Stimulated activated CD8-positive, alpha-beta memory T cell treated with anti-CD3 and anti-CD28 coated beads, Interleukin-12 subunit alpha, Interleukin-12 subunit beta, amount 100 ng/mL, for 24 hours (primary cell): ENCODE data around the gene DNAH5.
"Not testable (repeated sequence)": the region's sequence is repeated elsewhere in the genome, so short reads cannot be mapped to it uniquely, and the experiment has no call there.

Experiments used
- DNase-seq: peaks from one replicate; pipeline ENCODE4 v3.0.0-alpha.2; 2020; ENCODE audit errors: extremely low read depth

Gene DNAH5, protein sequence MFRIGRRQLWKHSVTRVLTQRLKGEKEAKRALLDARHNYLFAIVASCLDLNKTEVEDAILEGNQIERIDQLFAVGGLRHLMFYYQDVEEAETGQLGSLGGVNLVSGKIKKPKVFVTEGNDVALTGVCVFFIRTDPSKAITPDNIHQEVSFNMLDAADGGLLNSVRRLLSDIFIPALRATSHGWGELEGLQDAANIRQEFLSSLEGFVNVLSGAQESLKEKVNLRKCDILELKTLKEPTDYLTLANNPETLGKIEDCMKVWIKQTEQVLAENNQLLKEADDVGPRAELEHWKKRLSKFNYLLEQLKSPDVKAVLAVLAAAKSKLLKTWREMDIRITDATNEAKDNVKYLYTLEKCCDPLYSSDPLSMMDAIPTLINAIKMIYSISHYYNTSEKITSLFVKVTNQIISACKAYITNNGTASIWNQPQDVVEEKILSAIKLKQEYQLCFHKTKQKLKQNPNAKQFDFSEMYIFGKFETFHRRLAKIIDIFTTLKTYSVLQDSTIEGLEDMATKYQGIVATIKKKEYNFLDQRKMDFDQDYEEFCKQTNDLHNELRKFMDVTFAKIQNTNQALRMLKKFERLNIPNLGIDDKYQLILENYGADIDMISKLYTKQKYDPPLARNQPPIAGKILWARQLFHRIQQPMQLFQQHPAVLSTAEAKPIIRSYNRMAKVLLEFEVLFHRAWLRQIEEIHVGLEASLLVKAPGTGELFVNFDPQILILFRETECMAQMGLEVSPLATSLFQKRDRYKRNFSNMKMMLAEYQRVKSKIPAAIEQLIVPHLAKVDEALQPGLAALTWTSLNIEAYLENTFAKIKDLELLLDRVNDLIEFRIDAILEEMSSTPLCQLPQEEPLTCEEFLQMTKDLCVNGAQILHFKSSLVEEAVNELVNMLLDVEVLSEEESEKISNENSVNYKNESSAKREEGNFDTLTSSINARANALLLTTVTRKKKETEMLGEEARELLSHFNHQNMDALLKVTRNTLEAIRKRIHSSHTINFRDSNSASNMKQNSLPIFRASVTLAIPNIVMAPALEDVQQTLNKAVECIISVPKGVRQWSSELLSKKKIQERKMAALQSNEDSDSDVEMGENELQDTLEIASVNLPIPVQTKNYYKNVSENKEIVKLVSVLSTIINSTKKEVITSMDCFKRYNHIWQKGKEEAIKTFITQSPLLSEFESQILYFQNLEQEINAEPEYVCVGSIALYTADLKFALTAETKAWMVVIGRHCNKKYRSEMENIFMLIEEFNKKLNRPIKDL (N-terminal part only)

DNA sequence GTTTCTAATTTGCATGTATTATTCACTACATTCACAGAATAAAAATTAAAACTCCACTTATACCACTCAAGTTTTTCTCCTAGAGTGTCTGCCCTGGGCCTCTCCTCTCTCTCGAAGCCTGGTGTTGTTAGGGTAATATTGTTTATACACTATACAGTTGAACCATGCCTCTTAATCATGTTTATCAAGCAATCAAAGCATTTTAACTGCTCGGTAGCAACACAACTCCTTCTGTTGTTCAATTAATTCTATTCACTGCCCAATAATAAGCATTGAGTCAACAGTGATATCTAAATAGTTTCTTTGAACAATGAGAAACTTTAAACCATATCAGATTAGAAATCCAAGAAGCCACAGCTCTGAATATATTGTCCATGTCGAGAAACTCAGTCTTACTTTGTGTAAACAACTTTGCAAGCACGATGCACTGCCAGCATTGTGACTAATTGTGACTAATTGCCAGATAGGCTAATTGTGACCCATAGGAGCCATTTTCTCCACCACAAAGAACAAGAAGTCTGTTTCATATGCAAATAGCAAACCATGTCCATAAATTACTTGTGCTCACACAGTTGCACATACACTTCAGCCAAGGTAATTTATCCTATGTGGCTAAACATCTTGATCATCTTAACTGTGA, at the start of gene DNAH5:
DNAH5 (minus strand) TSS at position 129 of the 640 bp plus-strand sequence. CDS start 250 bp downstream, outside the sequence.
- no peak for DNase-seq

DNA sequence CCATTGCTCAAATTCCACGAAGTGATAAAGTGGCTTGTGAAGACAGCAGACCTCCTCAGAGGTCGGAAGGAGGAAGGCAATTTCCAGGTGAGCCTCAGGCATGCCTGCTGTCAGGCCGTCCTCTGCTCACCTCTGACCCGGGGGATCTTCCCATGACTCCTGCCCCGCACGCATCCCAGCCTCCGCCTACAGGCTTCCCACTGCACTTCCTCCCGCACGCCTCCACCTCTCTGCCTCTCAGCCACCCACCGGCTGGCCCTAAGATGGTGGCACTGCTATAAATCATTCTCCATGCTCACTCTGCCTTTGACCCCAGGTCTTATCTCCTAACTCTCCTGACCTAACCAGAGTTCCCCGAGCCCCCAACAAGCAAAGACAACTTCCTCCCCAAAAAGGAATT, 49.4 kb upstream of the DNAH5 start:
- no peak for DNase-seq

DNA sequence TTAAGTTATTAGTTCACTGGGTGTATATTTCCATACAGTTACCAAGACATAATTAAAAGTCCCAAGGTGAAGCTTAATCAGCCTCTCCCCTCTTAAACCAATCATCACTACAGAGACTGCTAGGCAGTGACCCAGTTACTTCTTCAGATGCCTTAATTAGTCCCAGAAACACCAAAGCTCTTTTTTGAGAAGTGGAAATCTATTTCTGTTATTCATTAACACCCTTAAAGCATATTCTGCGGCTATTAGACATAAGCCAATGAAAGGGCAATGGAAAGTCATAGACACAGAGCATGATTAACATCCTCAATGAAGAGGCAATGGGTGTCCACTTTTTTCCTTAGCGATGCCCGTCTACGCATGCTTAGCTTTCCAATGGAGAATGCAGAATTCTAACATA, 48.3 kb upstream of the DNAH5 start:
- DNase-seq = no peak

- DNase-seq = no peak
Observed at GRCh38 chr5:13991365-13991764, 46.9 kb upstream of the DNAH5 start.

DNA sequence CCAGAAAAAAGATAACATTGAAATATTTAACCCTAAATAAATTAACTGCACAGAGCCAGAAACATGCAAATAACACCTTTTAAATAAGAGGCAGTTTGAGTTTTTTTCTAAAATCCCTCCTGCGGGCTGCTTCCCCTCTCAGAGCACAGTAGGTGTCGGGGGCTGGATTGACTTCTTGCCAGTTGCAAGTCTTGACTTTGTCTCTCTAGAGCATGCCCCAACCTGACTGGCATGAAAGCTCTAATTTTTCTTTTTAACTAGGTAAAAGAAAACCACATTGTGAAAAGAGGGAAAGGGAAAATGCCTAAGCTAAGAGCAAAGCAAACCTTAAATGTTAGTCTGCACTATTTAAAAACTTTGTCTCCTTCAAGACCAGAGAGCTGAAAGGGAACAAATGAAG, 46.4 kb upstream of the DNAH5 start:
- DNase-seq = no peak

DNA sequence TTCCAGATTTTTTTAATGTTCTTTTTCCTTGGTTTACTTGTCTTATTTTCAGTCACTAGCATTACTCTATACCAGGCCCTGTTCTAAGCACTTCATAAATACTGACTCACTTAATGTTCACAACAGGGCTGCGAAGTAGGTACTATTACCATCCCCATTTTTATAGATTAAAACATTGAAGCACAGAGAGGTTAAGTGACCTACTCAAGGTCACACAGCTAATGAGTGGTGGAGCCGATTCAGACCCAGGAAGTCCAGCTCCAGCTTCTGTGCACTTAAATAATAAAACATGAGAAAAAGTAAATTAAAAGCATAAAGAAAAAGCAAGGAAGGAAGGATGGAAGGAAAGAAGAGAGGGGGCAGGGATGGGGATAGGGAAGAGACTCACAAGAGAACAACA, 45.3 kb upstream of the DNAH5 start:
- DNase-seq = no peak

DNA sequence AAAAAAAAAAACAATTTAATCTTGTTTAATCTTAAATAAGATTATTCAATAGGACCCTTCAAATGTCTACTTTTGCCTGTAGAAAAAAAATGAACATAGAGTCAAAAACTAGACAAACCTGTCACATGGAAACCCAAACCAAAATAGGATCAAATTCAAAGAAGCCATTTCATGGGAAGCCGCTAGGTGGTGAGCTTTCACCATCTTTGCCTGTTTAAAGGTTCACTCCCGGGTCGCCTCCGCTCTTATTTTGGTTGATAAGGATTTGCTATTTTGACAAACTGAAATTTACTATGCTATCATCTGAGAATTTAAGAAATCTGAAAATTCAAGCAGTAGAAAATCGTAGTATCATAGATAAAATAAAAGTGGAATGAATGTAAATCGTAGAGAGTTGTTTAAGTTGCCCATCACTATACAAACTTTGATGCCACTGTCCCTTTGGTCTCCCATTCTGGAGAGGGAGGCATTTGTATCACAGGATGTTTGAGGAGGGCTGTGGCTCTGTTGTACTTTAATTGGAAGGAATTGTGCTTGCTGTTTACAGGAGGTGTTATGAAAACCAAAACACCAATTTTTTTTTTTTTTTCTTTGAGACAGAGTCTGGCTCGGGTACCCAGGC, 43.5 kb upstream of the DNAH5 start:
- no peak for DNase-seq

DNA sequence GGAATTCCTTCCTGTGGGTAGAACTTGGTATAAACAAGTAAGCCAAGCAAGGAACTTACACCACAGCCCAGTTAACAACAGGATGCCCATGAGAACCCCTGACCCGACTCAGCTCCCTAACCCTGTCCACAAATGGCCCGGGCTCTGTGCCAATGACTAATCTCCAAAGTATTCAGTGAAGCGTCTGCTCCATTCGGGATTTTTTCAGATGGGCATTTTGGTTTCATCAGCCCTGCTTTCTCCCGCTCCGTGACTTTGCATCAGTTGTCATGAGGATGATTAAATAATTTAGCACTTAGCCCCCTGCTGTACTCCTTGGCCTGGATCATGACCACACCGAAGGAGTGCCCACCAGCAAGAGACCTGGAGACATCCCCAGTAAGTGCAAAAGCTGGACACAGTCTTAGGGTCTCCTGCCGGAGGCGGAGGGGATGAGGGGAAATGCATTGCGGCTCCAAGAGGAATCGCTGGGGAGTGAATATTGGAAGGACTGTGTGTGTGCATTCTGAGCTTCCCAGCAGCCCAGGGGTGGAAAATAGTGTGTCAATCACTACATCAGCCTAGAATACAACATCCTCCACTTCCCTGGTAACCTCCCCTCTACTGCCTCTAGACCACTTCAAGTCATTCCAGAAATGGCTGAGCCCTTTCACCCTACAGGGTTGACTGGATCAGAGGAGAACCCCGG, 41.4 kb upstream of the DNAH5 start:
- no peak for DNase-seq

DNA sequence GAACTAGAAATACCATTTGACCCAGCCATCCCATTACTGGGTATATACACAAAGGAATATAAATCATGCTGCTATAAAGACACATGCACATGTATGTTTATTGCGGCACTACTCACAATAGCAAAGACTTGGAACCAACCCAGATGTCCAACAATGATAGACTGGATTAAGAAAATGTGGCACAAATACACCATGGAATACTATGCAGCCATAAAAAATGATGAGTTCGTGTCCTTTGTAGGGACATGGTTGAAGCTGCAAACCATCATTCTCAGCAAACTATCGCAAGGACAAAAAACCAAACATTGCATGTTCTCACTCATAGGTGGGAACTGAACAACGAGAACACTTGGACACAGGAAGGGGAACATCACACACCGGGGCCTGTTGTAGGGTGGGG, 40.4 kb upstream of the DNAH5 start:
- DNase-seq = not testable (repeated sequence)

- no peak for DNase-seq
Observed at GRCh38 chr5:13976867-13977830, 32.7 kb upstream of the DNAH5 start.

GRCh38 chr5:13976223-13976622, 31.7 kb upstream of the DNAH5 start:
- DNase-seq = no peak

DNA sequence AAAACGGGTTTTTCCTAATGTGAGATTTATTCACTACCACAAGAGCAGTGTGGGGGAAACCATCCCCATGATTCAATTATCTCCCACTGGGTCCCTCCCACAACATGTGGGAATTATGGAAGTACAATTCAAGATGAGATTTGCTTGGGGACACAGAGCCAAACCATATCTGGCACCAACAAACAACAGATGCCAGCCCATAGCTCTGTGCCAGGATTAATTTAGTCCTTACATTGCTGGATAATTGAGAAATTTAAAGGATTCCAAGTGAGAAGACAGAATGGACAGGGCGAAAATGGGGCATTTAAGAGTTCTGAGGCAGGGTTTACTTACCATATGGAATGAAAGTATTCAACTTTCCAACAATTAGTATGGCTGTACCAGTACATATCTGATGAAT, 30.8 kb upstream of the DNAH5 start:
- DNase-seq = no peak

- no peak for DNase-seq
Observed at GRCh38 chr5:13973724-13974123, 29.2 kb upstream of the DNAH5 start.

DNA sequence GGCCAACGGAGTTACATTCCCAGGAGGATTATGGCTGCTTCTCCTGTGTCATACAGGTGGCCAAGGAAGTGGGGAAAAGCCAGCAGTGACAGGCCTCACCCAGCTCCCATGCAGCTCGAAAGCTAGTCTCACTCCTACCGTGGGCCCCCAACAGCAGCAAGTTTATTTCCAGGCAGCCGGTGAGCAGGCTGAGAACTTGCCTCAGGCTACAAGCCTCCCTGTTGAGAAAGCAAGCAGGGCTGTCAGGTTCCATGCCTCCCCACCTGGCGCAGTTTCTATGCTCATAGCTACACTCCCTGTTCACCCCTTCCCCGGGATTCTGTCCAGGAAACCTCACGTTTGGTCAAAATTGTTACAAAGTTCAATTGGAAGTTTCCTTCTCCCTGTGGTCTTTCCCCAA, 27.5 kb upstream of the DNAH5 start:
- no peak for DNase-seq

DNA sequence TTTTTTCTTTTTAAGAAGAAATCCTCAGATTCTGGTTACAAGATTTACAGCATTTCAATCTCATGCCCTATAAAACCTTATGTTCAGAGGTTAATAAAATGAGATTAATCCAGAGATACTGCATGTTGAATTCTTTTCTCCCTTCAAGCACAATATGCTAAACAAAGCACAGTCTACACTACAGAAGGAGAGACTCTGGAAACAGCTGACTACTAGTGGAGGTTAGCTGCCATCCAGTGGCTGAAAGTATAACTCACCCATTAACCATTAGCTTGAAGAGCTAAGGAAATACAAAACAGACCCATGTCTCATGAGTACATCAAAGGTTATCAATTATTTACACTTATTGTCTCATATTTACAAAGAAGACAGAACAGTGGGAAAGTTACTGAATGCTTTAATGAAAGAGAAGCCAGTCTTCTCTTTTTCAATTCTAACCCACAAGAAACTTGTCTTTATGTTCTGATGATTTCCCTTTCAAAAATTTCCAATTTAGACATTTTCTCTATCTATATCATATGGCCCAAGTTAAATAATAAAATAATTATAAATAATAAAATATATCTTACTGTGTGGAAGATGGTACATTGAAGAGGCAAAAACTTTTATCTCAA, 12.7 kb upstream of the DNAH5 start:
- DNase-seq = no peak

- DNase-seq = no peak
Observed at GRCh38 chr5:13956471-13956870, 12.0 kb upstream of the DNAH5 start.

DNA sequence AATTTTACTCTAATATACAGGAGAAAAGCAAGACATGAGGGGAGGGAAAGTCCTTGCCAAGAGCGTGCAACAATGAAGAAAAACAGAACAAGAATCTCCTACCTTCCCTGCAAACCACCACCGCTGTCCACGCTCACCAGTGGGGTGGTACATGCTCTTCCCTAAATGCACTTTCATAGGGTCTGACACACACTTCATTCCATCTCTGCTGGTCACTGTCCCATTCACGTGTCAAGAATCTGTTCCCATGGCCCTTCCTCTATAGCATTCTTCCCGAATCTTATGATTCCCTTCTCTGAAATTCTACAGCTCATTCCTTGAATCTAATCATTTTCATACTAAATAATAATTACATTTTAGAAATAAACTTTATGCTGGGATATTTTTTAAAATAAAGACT, 11.4 kb upstream of the DNAH5 start:
- no peak for DNase-seq

DNA sequence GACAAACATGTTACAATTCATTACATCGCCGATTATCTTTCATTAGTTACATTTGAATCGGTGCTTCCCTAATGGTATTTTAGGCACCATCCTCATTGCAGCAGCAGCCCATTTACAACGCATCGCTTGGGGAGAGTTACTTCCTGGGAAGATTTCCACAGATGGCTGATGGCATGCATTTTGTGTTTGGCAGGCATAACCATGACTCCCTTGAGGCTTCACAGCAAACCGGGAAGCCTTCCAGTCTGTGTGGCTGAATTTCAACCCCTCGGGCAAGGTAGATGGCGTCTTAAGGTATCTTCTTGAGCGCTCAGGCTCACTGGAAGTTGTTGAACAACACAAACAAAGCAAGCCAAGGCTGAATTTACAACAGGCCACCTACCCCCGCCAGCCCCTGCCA, 1.6 kb upstream of the DNAH5 start:
- no peak for DNase-seq

- no peak for DNase-seq
Observed at GRCh38 chr5:13945271-13945670, 783 bp upstream of the DNAH5 start.
